Sigmoid colon (tissue), 4 donors: Measurements from ENCODE around the gene RPL7A.

Experiments used
- CTCF ChIP-seq, 4 experiments: fragments of 450-650 bp in 3 of 4; fragments of 200-600 bp in 1 of 4; IDR thresholded peaks; one replicate each; pipeline ENCODE4 v1.5.1; 2016 to 2019; ENCODE audit warnings: antibody characterized with exemption in 4 of 4, mild to moderate bottlenecking in 3 of 4, moderate library complexity in 2 of 4
- EP300 ChIP-seq, 4 donors: sonication (generic); formaldehyde crosslinking; IDR thresholded peaks; one replicate each; pipeline ENCODE4 v1.6.1; 2017; ENCODE audit warnings: antibody characterized with exemption in 4 of 4
- POLR2AphosphoS5 ChIP-seq, 4 donors: sonication (generic); formaldehyde crosslinking; IDR thresholded peaks; one replicate each; pipeline ENCODE4 v1.6.1; 2017; ENCODE audit warnings: antibody characterized with exemption in 4 of 4

DNA sequence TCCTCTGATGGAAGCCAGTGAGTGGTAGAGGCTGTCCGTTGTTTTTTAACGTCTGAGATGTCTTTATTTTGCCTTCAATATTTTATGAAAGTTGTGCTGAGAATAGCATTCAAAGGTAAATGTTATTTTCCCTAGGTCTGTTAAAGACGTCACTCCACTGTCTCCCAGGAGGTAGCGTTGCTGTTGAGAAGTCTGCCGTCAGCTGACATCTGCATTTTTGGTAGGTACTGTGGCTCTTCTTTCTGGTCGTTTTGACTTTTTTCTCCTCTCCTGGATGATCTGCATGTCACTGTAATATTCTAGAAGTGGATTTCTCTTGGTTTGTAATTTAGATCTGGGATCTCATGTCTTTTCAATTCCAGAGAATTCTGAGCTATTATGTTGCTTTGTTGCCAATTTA is 38.4 kb upstream of the RPL7A start:
- no peak for TF ChIP-seq CTCF (IDR thresholded peaks at IDR 0.05)
- no peak for TF ChIP-seq POLR2AphosphoS5 (IDR thresholded peaks at IDR 0.05)
- TF ChIP-seq EP300 (IDR thresholded peaks at IDR 0.05): no peak
